ENCODE data around the gene SLC28A1. TPM values are rescaled to one million over a fixed set of nuclear protein-coding genes. Genes with fewer than 3 reads are reported as not detected.
A peak's percentile ranks its signal among the peaks of the same experiment; 100 is the strongest.
"Not testable (repeated sequence)": the region's sequence is repeated elsewhere in the genome, so short reads cannot be mapped to it uniquely, and the experiment has no call there.

The SLC28A1 gene
- total RNA-seq, 1 experiment from 2014 or later, result not detected

DNA sequence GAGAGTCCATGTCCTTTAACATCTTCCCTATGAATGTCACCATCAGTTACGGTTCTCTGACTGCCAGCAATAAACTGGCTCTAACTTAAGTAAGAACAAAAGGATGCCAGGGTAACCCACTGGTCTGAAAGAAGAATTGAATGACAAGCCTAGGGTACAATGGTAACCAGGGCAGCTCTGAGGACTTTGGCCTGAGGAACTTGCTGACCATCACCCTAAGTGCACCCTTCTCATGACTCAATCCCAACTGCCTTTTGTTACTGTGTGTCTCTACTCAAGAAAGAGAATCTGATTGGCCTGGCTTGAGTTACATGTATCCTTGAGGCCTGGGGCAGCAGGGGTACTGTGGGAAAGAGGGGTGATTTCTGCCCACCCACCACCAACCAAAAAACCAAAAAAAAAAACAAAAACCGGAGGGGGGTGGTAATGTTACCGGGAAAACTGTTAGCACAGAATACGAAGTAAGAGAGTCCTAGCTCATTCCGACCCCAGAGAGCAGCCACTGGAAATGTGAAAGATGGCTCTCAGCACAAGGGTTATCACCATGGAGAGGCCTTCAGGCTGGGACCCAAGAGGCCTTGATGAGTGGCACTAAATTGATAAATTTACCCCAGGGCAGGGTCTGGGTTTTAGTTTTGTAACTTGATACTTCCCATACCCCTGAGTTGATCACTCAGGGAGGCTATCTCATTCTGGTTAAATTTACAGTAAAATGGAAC is 9.3 kb upstream of the SLC28A1 start:
- Histone ChIP-seq H3K4me1 (ENCODE audit: low read length) (no peaks in the 10 kb centered on the region), H3K27me3 (ENCODE audit: low read length) (no peaks in the 10 kb centered on the region), H3K9me2 (replicated peaks; ENCODE audit: insufficient read depth, low read length) (no peaks in the 10 kb centered on the region), H3K9ac (ENCODE audit: low read length) (no peak overlapping the region), H4K20me1 (ENCODE audit: insufficient read depth, low read depth, low read length) (no peaks in the 10 kb centered on the region), H3K4me3 (ENCODE audit: low read length) (no peak overlapping the region), H2AFZ (ENCODE audit: low read length) (no peak overlapping the region), H3K4me2 (ENCODE audit: low read depth, low read length, poor library complexity, severe bottlenecking) (no peak overlapping the region), H3K27ac (ENCODE audit: low read length) (no peak overlapping the region), H3K9me3 (ENCODE audit: low read length) (no peaks in the 10 kb centered on the region), H3K36me3 (ENCODE audit: insufficient read depth, low read length) (no peaks in the 10 kb centered on the region), H3K79me2 (ENCODE audit: low read length) (no peaks in the 10 kb centered on the region)
- no peak for DNase-seq

- Histone ChIP-seq H4K20me1 (ENCODE audit: insufficient read depth, low read depth, low read length) (no peaks in the 10 kb centered on the region), H3K9me3 (ENCODE audit: low read length) (no peaks in the 10 kb centered on the region), H3K9me2 (replicated peaks; ENCODE audit: insufficient read depth, low read length) (no peaks in the 10 kb centered on the region), H3K36me3 (ENCODE audit: insufficient read depth, low read length) (no peaks in the 10 kb centered on the region), H3K27ac (ENCODE audit: low read length) (no peak overlapping the region), H3K4me1 (ENCODE audit: low read length) (no peaks in the 10 kb centered on the region), H3K4me2 (ENCODE audit: low read depth, low read length, poor library complexity, severe bottlenecking) (no peak overlapping the region), H3K9ac (ENCODE audit: low read length) (no peak overlapping the region), H2AFZ (ENCODE audit: low read length) (no peak overlapping the region), H3K27me3 (ENCODE audit: low read length) (no peaks in the 10 kb centered on the region), H3K4me3 (ENCODE audit: low read length) (no peak overlapping the region), H3K79me2 (ENCODE audit: low read length) (no peaks in the 10 kb centered on the region)
- DNase-seq, result no peak
These were observed 8.2 kb upstream of the SLC28A1 start for GRCh38 chr15:84876269-84876668.

- H4K20me1 ChIP-seq (ENCODE audit: insufficient read depth, low read depth, low read length); H3K9me2 ChIP-seq (replicated peaks; ENCODE audit: insufficient read depth, low read length); H3K79me2 ChIP-seq (ENCODE audit: low read length); H2AFZ ChIP-seq (ENCODE audit: low read length); H3K36me3 ChIP-seq (ENCODE audit: insufficient read depth, low read length); H3K27me3 ChIP-seq (ENCODE audit: low read length); H3K4me2 ChIP-seq (ENCODE audit: low read depth, low read length, poor library complexity, severe bottlenecking); H3K27ac ChIP-seq (ENCODE audit: low read length); H3K4me1 ChIP-seq (ENCODE audit: low read length); H3K4me3 ChIP-seq (ENCODE audit: low read length); H3K9ac ChIP-seq (ENCODE audit: low read length); H3K9me3 ChIP-seq (ENCODE audit: low read length); DNase-seq: not testable (repeated sequence)
These were observed 6.8 kb upstream of the SLC28A1 start for GRCh38 chr15:84877701-84878100.

DNA sequence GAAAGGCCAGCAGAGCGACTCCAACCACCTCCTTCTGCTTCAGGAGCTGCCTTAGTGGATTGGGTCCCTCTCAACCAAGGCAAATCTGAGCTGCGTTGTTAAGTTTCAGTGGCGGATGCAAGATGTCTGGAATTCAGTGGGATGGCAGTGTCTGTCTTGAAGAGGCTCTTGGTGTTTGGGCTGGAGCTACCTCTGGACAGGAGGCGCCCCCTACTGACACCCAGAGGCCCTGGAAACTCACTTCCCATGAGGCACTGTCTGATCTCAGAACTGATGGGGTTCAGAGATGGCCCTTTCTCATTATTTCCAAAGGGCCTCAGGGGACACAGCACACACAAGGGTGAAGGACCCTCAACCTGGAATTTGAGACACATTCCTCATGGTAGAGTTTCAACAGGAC is 6.0 kb upstream of the SLC28A1 start:
- no peaks in the 10 kb centered on the region for H3K36me3 ChIP-seq (ENCODE audit: insufficient read depth, low read length)
- H3K9me2 ChIP-seq (replicated peaks; ENCODE audit: insufficient read depth, low read length), result no peaks in the 10 kb centered on the region
- DNase-seq, result peak; percentile 87
- H4K20me1 ChIP-seq (ENCODE audit: insufficient read depth, low read depth, low read length), result no peaks in the 10 kb centered on the region
- H3K9me3 ChIP-seq (ENCODE audit: low read length), result no peaks in the 10 kb centered on the region
- no peaks in the 10 kb centered on the region for H3K27me3 ChIP-seq (ENCODE audit: low read length)
- H3K27ac ChIP-seq (ENCODE audit: low read length), result no peak overlapping the region
- H3K79me2 ChIP-seq (ENCODE audit: low read length), result no peaks in the 10 kb centered on the region
- no peaks in the 10 kb centered on the region for H3K4me1 ChIP-seq (ENCODE audit: low read length)
- H2AFZ ChIP-seq (ENCODE audit: low read length), result no peak overlapping the region
- H3K4me2 ChIP-seq (ENCODE audit: low read depth, low read length, poor library complexity, severe bottlenecking), result no peak overlapping the region
- no peak overlapping the region for H3K4me3 ChIP-seq (ENCODE audit: low read length)
- no peak overlapping the region for H3K9ac ChIP-seq (ENCODE audit: low read length)

DNA sequence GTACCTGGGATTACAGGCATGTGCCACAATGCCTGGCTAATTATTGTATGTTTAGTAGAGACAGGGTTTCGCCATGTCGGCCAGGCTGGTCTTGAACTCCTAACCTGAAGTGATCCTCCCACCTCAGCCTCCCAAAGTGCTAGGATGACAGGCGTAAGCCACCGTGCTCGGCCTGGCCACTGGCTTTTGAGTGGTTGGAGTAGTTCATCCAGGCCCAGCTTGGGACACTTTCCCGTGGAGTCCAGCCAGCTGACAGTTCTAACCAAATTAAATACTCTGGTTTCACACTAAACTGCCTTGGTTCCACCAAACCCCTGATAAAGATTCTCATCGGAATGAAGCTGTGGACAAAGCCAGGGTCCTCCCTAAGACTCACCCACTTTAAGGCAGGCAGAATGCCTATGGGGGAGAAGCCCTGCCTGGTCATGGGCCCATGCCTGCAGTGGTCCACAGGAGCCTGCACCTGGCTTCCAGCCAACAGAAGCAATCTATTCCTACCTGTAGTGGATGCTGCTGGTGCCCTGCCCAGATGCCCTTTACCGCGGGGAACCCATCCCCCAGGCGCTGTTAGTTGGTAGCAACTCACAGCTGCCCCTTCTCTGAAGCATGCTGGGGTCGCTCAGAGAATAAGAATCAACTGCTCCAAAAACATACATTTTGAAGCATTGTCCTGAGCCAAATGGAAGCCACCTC is 5.2 kb upstream of the SLC28A1 start:
- no peak for DNase-seq
- Histone ChIP-seq H3K27me3 (ENCODE audit: low read length) (no peaks in the 10 kb centered on the region), H3K36me3 (ENCODE audit: insufficient read depth, low read length) (no peaks in the 10 kb centered on the region), H3K4me3 (ENCODE audit: low read length) (no peak overlapping the region), H3K4me2 (ENCODE audit: low read depth, low read length, poor library complexity, severe bottlenecking) (no peak overlapping the region), H3K9ac (ENCODE audit: low read length) (no peak overlapping the region), H4K20me1 (ENCODE audit: insufficient read depth, low read depth, low read length) (no peaks in the 10 kb centered on the region), H3K9me3 (ENCODE audit: low read length) (no peaks in the 10 kb centered on the region), H3K9me2 (replicated peaks; ENCODE audit: insufficient read depth, low read length) (no peaks in the 10 kb centered on the region), H3K79me2 (ENCODE audit: low read length) (no peaks in the 10 kb centered on the region), H2AFZ (ENCODE audit: low read length) (no peak overlapping the region), H3K27ac (ENCODE audit: low read length) (no peak overlapping the region), H3K4me1 (ENCODE audit: low read length) (no peaks in the 10 kb centered on the region)

DNA sequence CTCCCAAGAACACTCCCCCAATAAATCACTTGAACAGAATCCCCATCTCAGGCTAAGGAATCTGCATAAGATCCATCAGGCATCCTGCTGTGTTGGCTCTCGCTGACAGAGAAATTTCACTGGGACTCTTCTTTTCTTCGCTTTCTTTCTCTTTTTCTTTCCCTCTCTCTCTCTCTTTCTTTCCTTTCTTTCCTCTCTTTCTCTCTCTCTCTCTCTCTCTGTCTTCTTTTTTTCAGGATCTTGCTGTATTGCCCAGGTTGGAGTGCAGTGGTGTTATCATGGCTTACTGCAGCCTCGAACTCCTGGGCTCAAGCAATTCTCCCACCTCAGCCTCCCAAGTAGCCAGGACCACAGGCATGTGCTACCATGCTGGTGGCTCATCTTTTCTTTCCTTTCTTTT is 4.5 kb upstream of the SLC28A1 start:
- no peaks in the 10 kb centered on the region for H3K27me3 ChIP-seq (ENCODE audit: low read length)
- no peaks in the 10 kb centered on the region for H3K79me2 ChIP-seq (ENCODE audit: low read length)
- H3K4me1 ChIP-seq (ENCODE audit: low read length), result no peaks in the 10 kb centered on the region
- H3K9me3 ChIP-seq (ENCODE audit: low read length), result no peaks in the 10 kb centered on the region
- no peak overlapping the region for H3K4me3 ChIP-seq (ENCODE audit: low read length)
- no peak for DNase-seq
- H3K4me2 ChIP-seq (ENCODE audit: low read depth, low read length, poor library complexity, severe bottlenecking), result no peak overlapping the region
- H2AFZ ChIP-seq (ENCODE audit: low read length), result no peak overlapping the region
- H4K20me1 ChIP-seq (ENCODE audit: insufficient read depth, low read depth, low read length), result no peaks in the 10 kb centered on the region
- H3K27ac ChIP-seq (ENCODE audit: low read length), result no peak overlapping the region
- H3K36me3 ChIP-seq (ENCODE audit: insufficient read depth, low read length), result no peaks in the 10 kb centered on the region
- H3K9me2 ChIP-seq (replicated peaks; ENCODE audit: insufficient read depth, low read length), result no peaks in the 10 kb centered on the region
- no peak overlapping the region for H3K9ac ChIP-seq (ENCODE audit: low read length)

- no peaks in the 10 kb centered on the region for H3K36me3 ChIP-seq (ENCODE audit: insufficient read depth, low read length)
- no peak overlapping the region for H3K9ac ChIP-seq (ENCODE audit: low read length)
- DNase-seq, result no peak
- no peaks in the 10 kb centered on the region for H3K27me3 ChIP-seq (ENCODE audit: low read length)
- H3K79me2 ChIP-seq (ENCODE audit: low read length), result no peaks in the 10 kb centered on the region
- no peak overlapping the region for H3K4me3 ChIP-seq (ENCODE audit: low read length)
- no peak overlapping the region for H3K27ac ChIP-seq (ENCODE audit: low read length)
- no peaks in the 10 kb centered on the region for H3K9me2 ChIP-seq (replicated peaks; ENCODE audit: insufficient read depth, low read length)
- H3K9me3 ChIP-seq (ENCODE audit: low read length), result no peaks in the 10 kb centered on the region
- no peak overlapping the region for H3K4me2 ChIP-seq (ENCODE audit: low read depth, low read length, poor library complexity, severe bottlenecking)
- H4K20me1 ChIP-seq (ENCODE audit: insufficient read depth, low read depth, low read length), result no peaks in the 10 kb centered on the region
- H2AFZ ChIP-seq (ENCODE audit: low read length), result no peak overlapping the region
- no peaks in the 10 kb centered on the region for H3K4me1 ChIP-seq (ENCODE audit: low read length)
These were observed 3.5 kb upstream of the SLC28A1 start for GRCh38 chr15:84880822-84881519.

DNA sequence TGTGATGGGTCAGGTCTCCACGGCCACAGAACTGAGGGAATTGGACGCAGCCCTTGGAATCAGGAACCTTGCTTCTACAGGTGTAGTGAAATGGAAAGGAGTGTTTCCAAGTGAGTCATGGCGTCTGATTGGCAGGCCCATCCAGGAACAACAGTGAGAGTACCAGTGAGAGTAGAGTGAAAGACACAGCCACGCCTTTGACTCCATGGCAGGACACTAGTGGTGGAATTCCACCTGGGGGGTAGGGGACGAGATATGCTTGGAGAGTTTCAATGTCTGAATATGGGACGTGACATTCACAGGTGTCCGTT is 3.0 kb upstream of the SLC28A1 start:
- H2AFZ ChIP-seq (ENCODE audit: low read length), result no peak overlapping the region
- H3K9ac ChIP-seq (ENCODE audit: low read length), result no peak overlapping the region
- H3K4me3 ChIP-seq (ENCODE audit: low read length), result no peak overlapping the region
- H3K36me3 ChIP-seq (ENCODE audit: insufficient read depth, low read length), result no peaks in the 10 kb centered on the region
- no peaks in the 10 kb centered on the region for H3K27me3 ChIP-seq (ENCODE audit: low read length)
- H3K4me1 ChIP-seq (ENCODE audit: low read length), result no peaks in the 10 kb centered on the region
- no peaks in the 10 kb centered on the region for H4K20me1 ChIP-seq (ENCODE audit: insufficient read depth, low read depth, low read length)
- no peaks in the 10 kb centered on the region for H3K9me3 ChIP-seq (ENCODE audit: low read length)
- H3K4me2 ChIP-seq (ENCODE audit: low read depth, low read length, poor library complexity, severe bottlenecking), result no peak overlapping the region
- H3K9me2 ChIP-seq (replicated peaks; ENCODE audit: insufficient read depth, low read length), result no peaks in the 10 kb centered on the region
- H3K27ac ChIP-seq (ENCODE audit: low read length), result no peak overlapping the region
- no peak for DNase-seq
- H3K79me2 ChIP-seq (ENCODE audit: low read length), result no peaks in the 10 kb centered on the region

Data from Karpas-422 (cell line).